Muscle layer of duodenum (tissue), 2 donors: Measurements from ENCODE around the gene SMOC2.
"Not testable (repeated sequence)": the region's sequence is repeated elsewhere in the genome, so short reads cannot be mapped to it uniquely, and the experiment has no call there.

Source experiments
- H3K27ac ChIP-seq: one replicate; pipeline ENCODE4 v1.7.0; 2013; ENCODE audit warnings: mild to moderate bottlenecking, low read length
- H3K27me3 ChIP-seq: one replicate; pipeline ENCODE4 v1.7.0; 2013; ENCODE audit warnings: low read depth, mild to moderate bottlenecking, control low read depth, low read length
- H3K36me3 ChIP-seq, 2 donors: one replicate each; pipeline ENCODE4 v1.7.0; 2013; ENCODE audit warnings: low read length in 2 of 2, control low read depth in 1 of 2, mild to moderate bottlenecking in 1 of 2; ENCODE audit not compliant: insufficient read depth in 2 of 2, control insufficient read depth in 1 of 2
- H3K4me1 ChIP-seq, 2 donors: one replicate each; pipeline ENCODE4 v1.7.0; 2013; ENCODE audit warnings: low read length in 2 of 2, mild to moderate bottlenecking in 2 of 2, control low read depth in 1 of 2, moderate library complexity in 1 of 2; ENCODE audit not compliant: insufficient read depth in 2 of 2, control insufficient read depth in 1 of 2
- H3K4me3 ChIP-seq, 2 donors: one replicate each; pipeline ENCODE4 v1.7.0; 2013; ENCODE audit warnings: low read length in 2 of 2, low read depth in 1 of 2, mild to moderate bottlenecking in 1 of 2
- H3K9me3 ChIP-seq, 2 donors: one replicate each; pipeline ENCODE4 v1.7.0; 2013; ENCODE audit warnings: low read length in 2 of 2, control low read depth in 1 of 2, mild to moderate bottlenecking in 1 of 2; ENCODE audit not compliant: control insufficient read depth in 1 of 2
- donor health status: healthy.

The SMOC2 gene

DNA sequence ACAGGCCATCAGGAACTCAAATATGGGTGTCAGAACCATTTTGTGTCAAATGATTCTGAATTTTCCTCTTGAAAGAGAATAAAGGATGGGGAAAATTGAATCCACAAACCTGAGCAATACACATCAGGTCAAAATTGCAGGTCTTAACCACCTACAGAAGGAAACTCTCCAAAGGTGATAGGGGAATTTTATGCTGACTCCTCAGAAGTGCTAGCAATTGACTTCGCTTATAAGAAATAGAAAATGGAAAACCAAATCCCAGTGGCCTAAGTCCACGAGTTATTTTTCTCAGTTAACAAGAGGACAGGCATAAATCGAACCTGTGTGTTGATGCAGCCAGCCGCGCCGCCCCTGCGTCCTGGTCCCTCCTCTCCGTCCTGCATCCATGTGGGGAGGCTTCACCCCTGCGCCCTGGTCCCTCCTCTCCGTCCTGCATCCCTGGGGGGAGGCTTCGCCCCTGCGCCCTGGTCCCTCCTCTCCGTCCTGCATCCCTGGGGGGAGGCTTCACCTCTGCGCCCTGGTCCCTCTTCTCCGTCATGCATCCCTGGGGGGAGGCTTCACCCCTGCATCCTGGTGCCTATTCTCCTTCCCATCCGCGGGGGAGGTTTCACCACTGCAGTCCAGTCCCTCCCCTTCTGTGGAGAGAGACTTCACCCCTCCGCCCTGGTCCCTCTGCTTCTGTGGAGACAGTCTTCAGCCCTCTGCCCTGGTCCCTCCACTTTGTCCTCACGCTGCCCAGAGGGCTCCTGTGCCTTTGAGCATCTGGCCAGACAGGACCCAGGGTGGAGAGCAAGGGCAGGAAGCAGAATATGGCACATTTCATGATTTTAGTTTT is 230.3 kb downstream of the SMOC2 start:
- no peaks in the 10 kb centered on the region for H3K27me3 ChIP-seq
- H3K27ac ChIP-seq = no peak overlapping the region
- H3K9me3 ChIP-seq = no peaks in the 10 kb centered on the region
- no peak overlapping the region for H3K4me3 ChIP-seq
- H3K4me1 ChIP-seq = no peaks in the 10 kb centered on the region
- H3K36me3 ChIP-seq = no peaks in the 10 kb centered on the region

- Histone ChIP-seq H3K4me1 (no peaks in the 10 kb centered on the region), H3K4me3 (no peak overlapping the region), H3K27ac (no peak overlapping the region), H3K27me3 (no peaks in the 10 kb centered on the region), H3K9me3 (no peaks in the 10 kb centered on the region), H3K36me3 (no peaks in the 10 kb centered on the region)
Observed at GRCh38 chr6:168671863-168672546, 231.0 kb downstream of the SMOC2 start.

DNA sequence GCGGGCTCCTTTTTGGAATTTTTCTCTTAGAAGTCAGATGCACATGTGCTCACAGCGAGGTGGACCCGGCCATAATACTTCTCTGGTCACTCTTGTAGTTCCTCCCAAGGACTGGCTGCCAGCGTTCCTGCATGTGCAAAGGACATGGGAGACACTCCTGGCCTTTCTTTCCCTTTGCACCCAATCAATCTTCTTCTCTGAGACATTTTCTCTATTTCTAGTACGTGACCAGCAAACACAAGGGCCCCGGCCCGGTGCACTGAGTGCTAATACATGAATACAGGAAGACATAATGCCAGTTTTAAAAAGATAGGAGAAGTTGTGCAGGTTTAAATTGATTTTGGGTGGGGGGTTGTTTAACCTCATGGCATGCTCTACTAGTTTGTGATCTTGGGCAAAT is 233.6 kb downstream of the SMOC2 start:
- Histone ChIP-seq H3K36me3 (no peaks in the 10 kb centered on the region), H3K4me1 (no peaks in the 10 kb centered on the region), H3K9me3 (no peaks in the 10 kb centered on the region), H3K27me3 (no peaks in the 10 kb centered on the region), H3K27ac (no peak overlapping the region), H3K4me3 (no peak overlapping the region)

DNA sequence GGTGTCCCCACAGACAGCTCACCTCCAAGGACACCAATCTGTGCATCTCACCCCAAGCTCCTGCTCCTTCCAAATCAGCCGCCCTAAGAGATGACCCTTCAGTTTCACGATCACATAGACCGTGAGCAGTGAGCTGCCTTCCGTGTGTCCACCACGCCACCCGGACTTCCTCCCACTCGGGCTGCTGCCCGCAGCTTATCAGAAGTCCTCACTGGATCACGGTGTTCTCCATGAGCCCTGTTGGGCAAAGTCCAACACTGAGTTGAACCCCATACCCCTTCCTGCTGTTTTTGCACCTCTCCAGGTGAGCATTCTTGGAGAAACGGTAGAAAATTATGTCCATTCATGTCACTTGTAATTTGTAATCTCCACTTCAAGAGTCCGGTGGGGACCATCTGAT is 234.4 kb downstream of the SMOC2 start:
- Histone ChIP-seq H3K27ac (no peak overlapping the region), H3K36me3 (no peaks in the 10 kb centered on the region), H3K27me3 (no peaks in the 10 kb centered on the region), H3K9me3 (no peaks in the 10 kb centered on the region), H3K4me3 (no peak overlapping the region), H3K4me1 (no peaks in the 10 kb centered on the region)

DNA sequence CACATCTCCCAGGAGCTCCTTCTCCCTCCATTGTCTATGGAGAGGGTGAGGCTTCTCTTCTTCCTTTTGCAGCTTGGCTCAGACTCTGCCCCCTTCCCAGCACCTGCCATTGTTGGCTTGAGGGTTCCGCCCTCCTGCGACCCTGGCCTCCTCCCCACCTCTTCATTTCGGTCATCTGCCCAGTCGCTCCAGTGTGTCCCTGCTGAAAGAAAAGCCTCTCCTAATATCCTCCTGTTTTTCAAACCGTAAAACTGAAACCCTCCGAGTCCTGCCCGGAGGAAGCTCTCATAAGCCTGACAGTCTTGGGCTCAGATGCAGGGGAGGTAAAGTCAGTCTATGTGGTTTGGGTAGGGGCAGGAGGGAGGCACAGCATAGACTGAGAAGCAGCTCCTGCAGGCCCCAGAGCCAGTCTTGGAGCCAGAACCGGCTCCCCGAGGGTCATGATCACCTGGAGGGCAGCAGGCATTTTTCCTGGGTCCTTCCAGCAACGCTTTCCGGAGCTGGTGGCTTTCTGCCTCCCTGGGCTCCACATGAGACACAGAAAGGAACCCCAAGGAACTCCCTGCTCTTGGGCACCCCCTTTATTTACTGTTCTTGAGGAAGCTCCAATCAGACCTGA is 235.1 kb downstream of the SMOC2 start:
- Histone ChIP-seq H3K27me3 (no peaks in the 10 kb centered on the region), H3K4me1 (no peaks in the 10 kb centered on the region), H3K27ac (no peak overlapping the region), H3K9me3 (no peaks in the 10 kb centered on the region), H3K36me3 (no peaks in the 10 kb centered on the region), H3K4me3 (no peak overlapping the region)

- no peaks in the 10 kb centered on the region for H3K9me3 ChIP-seq
- no peaks in the 10 kb centered on the region for H3K27me3 ChIP-seq
- no peak overlapping the region for H3K27ac ChIP-seq
- no peak overlapping the region for H3K4me3 ChIP-seq
- H3K4me1 ChIP-seq = no peaks in the 10 kb centered on the region
- H3K36me3 ChIP-seq = no peaks in the 10 kb centered on the region
Observed at GRCh38 chr6:168676552-168677322, 235.8 kb downstream of the SMOC2 start.

DNA sequence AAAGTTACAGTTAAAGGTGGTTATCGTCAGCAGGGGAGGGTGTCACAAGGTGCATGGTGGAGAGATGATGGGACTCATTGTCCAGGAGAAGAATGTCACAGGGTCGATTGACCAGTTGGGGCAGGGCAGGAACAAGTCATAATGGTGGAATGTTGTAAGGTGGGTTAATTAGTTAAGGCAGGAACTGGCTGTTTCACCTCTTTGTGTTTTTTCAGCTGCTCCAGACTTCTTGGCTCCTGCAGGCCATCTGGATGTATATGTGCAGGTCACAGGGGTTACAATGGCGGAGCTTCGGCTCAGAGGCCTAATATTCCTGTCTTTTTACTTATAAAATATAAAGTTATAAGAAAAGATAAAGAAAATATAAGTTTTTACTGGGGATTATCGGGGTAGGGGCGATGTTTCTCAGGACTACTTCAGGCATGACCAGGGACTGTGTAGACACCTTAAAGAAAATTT is 236.4 kb downstream of the SMOC2 start:
- not testable (repeated sequence) for H3K4me1 ChIP-seq, H3K36me3 ChIP-seq, H3K9me3 ChIP-seq, H3K27me3 ChIP-seq, H3K4me3 ChIP-seq, H3K27ac ChIP-seq

DNA sequence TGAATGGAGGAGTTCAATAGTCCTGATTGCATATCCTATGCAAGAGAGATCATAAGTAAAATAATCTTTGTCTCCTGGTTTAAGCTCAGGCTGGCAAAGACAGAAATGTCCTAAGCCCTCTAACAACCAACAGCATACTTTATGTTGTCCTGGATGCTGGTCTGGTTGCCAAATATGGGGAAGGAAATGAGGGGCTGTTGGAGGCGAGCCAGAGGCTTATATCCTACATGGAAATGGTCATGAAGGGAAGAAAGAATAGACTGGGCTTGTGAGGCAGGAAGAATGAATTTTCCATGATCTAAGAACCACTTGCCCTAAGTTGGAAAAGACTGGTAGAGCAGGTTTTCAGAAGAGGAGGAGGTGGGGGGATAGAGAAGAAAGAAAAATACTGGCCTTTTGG is 237.1 kb downstream of the SMOC2 start:
- no peaks in the 10 kb centered on the region for H3K27me3 ChIP-seq
- no peak overlapping the region for H3K27ac ChIP-seq
- H3K36me3 ChIP-seq = no peaks in the 10 kb centered on the region
- no peaks in the 10 kb centered on the region for H3K9me3 ChIP-seq
- H3K4me1 ChIP-seq = no peaks in the 10 kb centered on the region
- H3K4me3 ChIP-seq = no peak overlapping the region

DNA sequence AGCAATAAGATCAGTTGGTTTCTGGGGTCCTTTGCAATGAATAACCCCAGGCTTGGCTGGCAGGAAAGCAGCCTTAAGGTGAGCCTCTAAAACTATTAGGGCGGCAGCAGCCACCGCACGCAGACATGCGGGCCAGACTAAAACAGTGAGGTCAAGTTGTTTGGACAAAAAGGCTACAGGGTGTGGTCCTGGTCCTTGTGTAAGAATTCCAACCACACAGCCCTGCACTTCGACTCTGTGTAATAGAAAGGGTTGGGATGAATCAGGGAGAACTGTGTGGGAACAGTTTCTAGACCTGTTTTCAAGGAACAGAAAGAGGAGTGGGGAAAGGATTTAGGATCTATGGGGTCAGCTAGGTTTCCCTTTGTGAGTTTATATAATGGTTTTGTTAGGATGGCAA is 237.6 kb downstream of the SMOC2 start:
- no peaks in the 10 kb centered on the region for H3K9me3 ChIP-seq
- H3K4me1 ChIP-seq = no peaks in the 10 kb centered on the region
- no peak overlapping the region for H3K4me3 ChIP-seq
- no peaks in the 10 kb centered on the region for H3K36me3 ChIP-seq
- no peaks in the 10 kb centered on the region for H3K27me3 ChIP-seq
- H3K27ac ChIP-seq = no peak overlapping the region

DNA sequence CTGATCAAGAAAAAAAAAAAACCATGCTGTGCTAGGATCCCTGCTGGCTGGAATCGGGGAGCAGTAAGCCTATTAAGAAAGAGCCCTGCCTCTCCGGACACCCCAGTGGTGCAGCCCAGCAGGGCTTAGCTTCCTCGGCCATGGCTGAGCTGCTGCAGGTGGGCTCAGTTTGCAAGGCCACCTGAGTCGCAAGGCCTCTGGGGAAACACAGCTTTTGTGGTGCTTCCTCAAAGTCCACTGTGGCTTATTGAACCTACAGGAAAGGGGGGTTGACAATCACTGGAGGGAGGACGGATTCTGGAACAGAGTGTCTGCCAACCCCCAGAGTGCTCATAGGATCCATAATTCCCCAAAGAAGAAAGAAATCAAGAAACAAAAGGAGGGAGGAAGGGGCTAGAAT is 240.8 kb downstream of the SMOC2 start:
- Histone ChIP-seq H3K4me1 (no peaks in the 10 kb centered on the region), H3K36me3 (no peaks in the 10 kb centered on the region), H3K9me3 (no peaks in the 10 kb centered on the region), H3K27me3 (no peaks in the 10 kb centered on the region), H3K4me3 (no peak overlapping the region), H3K27ac (no peak overlapping the region)

- Histone ChIP-seq H3K27me3 (no peaks in the 10 kb centered on the region), H3K36me3 (no peaks in the 10 kb centered on the region), H3K4me3 (no peak overlapping the region), H3K27ac (no peak overlapping the region), H3K4me1 (no peaks in the 10 kb centered on the region), H3K9me3 (no peaks in the 10 kb centered on the region)
Observed at GRCh38 chr6:168683621-168684020, 242.6 kb downstream of the SMOC2 start.
